ENCODE results near the gene GCNT4. TPM values are rescaled to one million over a fixed set of nuclear protein-coding genes. Genes with fewer than 3 reads are reported as not detected.

GCNT4 gene
- total RNA-seq, 2 experiments from 2014 or later: 7.2 to 7.4 TPM

- Mint-ChIP-seq H3K36me3 (ENCODE audit: low read depth) (no peaks in the 10 kb centered on the region), H3K4me1 (ENCODE audit: low read depth) (peaks cover 44% of the 10 kb centered on the region), H3K9me3 (no peaks in the 10 kb centered on the region), H3K4me3 (no peak overlapping the region), H3K27me3 (no peaks in the 10 kb centered on the region), H3K27ac (no peak overlapping the region)
- ChIA-PET POLR2A (interaction anchor here (0.9 to 1.3 kb wide), 4 partner anchors 16 to 247 kb away, joined by 3 to 4 read pairs (median 4); partner anchors contain the start of genes GCNT4 and HMGCR), CTCF (interaction anchor here (0.5 kb wide), 1 partner anchor 154 kb away, joined by 3 read pairs; no protein-coding TSS in a partner anchor)
- ATAC-seq (ENCODE audit: poor library complexity) (no peak), DNase-seq (no peak)
- intact Hi-C loops (cut with DNase I, micrococcal nuclease): loop anchor here (5.0 kb wide), 1 partner anchor 37 kb away; the partner anchor contains the start of gene GCNT4 (in 2 of the 2)
- H3K9me3 ChIP-seq (ENCODE audit: control insufficient read depth in 1 of 2, insufficient read depth in 1 of 2, low read length in 2 of 2): no peaks in the 10 kb centered on the region
- no peaks in the 10 kb centered on the region for H3K36me3 ChIP-seq (ENCODE audit: insufficient read depth, low read length)
- H3K27ac ChIP-seq (ENCODE audit: low read depth in 1 of 2, low read length in 2 of 2): no peak overlapping the region
- H3K4me3 ChIP-seq (ENCODE audit: low read length): no peak overlapping the region
- peaks cover 7% of the 10 kb centered on the region for H3K4me1 ChIP-seq (ENCODE audit: insufficient read depth, low read length)
- TF ChIP-seq CTCF (IDR thresholded peaks at IDR 0.05): no peak
- no peaks in the 10 kb centered on the region for H3K27me3 ChIP-seq (ENCODE audit: control insufficient read depth in 1 of 2, insufficient read depth in 2 of 2, low read length in 2 of 2)
These were observed 37.3 kb upstream of the GCNT4 start for GRCh38 chr5:75089662-75090061.

- no peak for DNase-seq
- Histone ChIP-seq H3K4me1 (ENCODE audit: insufficient read depth, low read length) (peaks cover 7% of the 10 kb centered on the region), H3K27ac (ENCODE audit: low read depth in 1 of 2, low read length in 2 of 2) (no peak overlapping the region), H3K9me3 (ENCODE audit: control insufficient read depth in 1 of 2, insufficient read depth in 1 of 2, low read length in 2 of 2) (no peaks in the 10 kb centered on the region), H3K4me3 (ENCODE audit: low read length) (no peak overlapping the region), H3K36me3 (ENCODE audit: insufficient read depth, low read length) (no peaks in the 10 kb centered on the region), H3K27me3 (ENCODE audit: control insufficient read depth in 1 of 2, insufficient read depth in 2 of 2, low read length in 2 of 2) (no peaks in the 10 kb centered on the region)
- no peak overlapping the region for H3K27ac Mint-ChIP-seq
- intact Hi-C loops (cut with DNase I, micrococcal nuclease): loop anchor here in 1 of 2 experiments (5.0 kb wide), 1 partner anchor 37 kb away; the partner anchor contains the start of gene GCNT4
- no peaks in the 10 kb centered on the region for H3K36me3 Mint-ChIP-seq (ENCODE audit: low read depth)
- no peak for TF ChIP-seq CTCF (IDR thresholded peaks at IDR 0.05)
- no peaks in the 10 kb centered on the region for H3K27me3 Mint-ChIP-seq
- ChIA-PET CTCF (no interaction called here), POLR2A (interaction anchor here (0.9 to 1.3 kb wide), 4 partner anchors 15 to 248 kb away, joined by 3 to 4 read pairs (median 4); partner anchors contain the start of genes GCNT4 and HMGCR)
- H3K4me3 Mint-ChIP-seq: no peak overlapping the region
- ATAC-seq (ENCODE audit: poor library complexity): no peak
- H3K9me3 Mint-ChIP-seq: no peaks in the 10 kb centered on the region
- peaks cover 44% of the 10 kb centered on the region for H3K4me1 Mint-ChIP-seq (ENCODE audit: low read depth)
These were observed 36.8 kb upstream of the GCNT4 start for GRCh38 chr5:75089137-75089536.

- no peak for TF ChIP-seq CTCF (IDR thresholded peaks at IDR 0.05)
- ChIA-PET CTCF (no interaction called here), POLR2A (interaction anchor here (0.9 to 1.0 kb wide), 2 partner anchors 15 to 28 kb away, joined by 3 to 4 read pairs; no protein-coding TSS in a partner anchor)
- Histone ChIP-seq H3K4me1 (ENCODE audit: insufficient read depth, low read length) (peaks cover 7% of the 10 kb centered on the region), H3K36me3 (ENCODE audit: insufficient read depth, low read length) (no peaks in the 10 kb centered on the region), H3K9me3 (ENCODE audit: control insufficient read depth in 1 of 2, insufficient read depth in 1 of 2, low read length in 2 of 2) (no peaks in the 10 kb centered on the region), H3K27me3 (ENCODE audit: control insufficient read depth in 1 of 2, insufficient read depth in 2 of 2, low read length in 2 of 2) (no peaks in the 10 kb centered on the region), H3K27ac (ENCODE audit: low read depth in 1 of 2, low read length in 2 of 2) (no peak overlapping the region), H3K4me3 (ENCODE audit: low read length) (no peak overlapping the region)
- Mint-ChIP-seq H3K36me3 (ENCODE audit: low read depth) (no peaks in the 10 kb centered on the region), H3K27ac (no peak overlapping the region), H3K4me3 (no peak overlapping the region), H3K9me3 (no peaks in the 10 kb centered on the region), H3K4me1 (ENCODE audit: low read depth) (peaks cover 44% of the 10 kb centered on the region), H3K27me3 (no peaks in the 10 kb centered on the region)
- DNase-seq: no peak
- intact Hi-C loops (cut with DNase I, micrococcal nuclease): loop anchor here in 1 of 2 experiments (5.0 kb wide), 1 partner anchor 36 kb away; the partner anchor contains the start of gene GCNT4
- ATAC-seq (ENCODE audit: poor library complexity): no peak
These were observed 36.3 kb upstream of the GCNT4 start for GRCh38 chr5:75088648-75089047.

Measured in CD4-positive, alpha-beta T cell (primary cell).